Left hindlimb (tissue), 1 donor: ENCODE data around the gene RAP1GAP.
"Not testable (repeated sequence)": the region's sequence is repeated elsewhere in the genome, so short reads cannot be mapped to it uniquely, and the experiment has no call there.

Experiments
- DNase-seq: peaks from one replicate; pipeline ENCODE4 v3.0.0-alpha.2; 2018

Gene RAP1GAP

GRCh38 chr1:21568006-21568746, 101.0 kb downstream of the RAP1GAP start:
- no peak for DNase-seq

- DNase-seq = peak; percentile 73
These were observed 101.7 kb downstream of the RAP1GAP start for GRCh38 chr1:21567241-21568005.

- not testable (repeated sequence) for DNase-seq
These were observed 102.8 kb downstream of the RAP1GAP start for GRCh38 chr1:21566361-21566760.

GRCh38 chr1:21565285-21565684, 103.9 kb downstream of the RAP1GAP start:
- DNase-seq = no peak

GRCh38 chr1:21564521-21565095, 104.5 kb downstream of the RAP1GAP start:
- DNase-seq = no peak

- no peak for DNase-seq
These were observed 105.2 kb downstream of the RAP1GAP start for GRCh38 chr1:21563971-21564370.

- no peak for DNase-seq
These were observed 106.3 kb downstream of the RAP1GAP start for GRCh38 chr1:21562896-21563295.

GRCh38 chr1:21560916-21561638, 108.1 kb downstream of the RAP1GAP start:
- no peak for DNase-seq

GRCh38 chr1:21559788-21560567, 109.2 kb downstream of the RAP1GAP start:
- DNase-seq = no peak

- no peak for DNase-seq
These were observed 115.8 kb downstream of the RAP1GAP start for GRCh38 chr1:21553116-21553926.

- no peak for DNase-seq
These were observed 116.4 kb downstream of the RAP1GAP start for GRCh38 chr1:21552715-21553114.

- DNase-seq = no peak
These were observed 118.2 kb downstream of the RAP1GAP start for GRCh38 chr1:21550866-21551475.

- no peak for DNase-seq
These were observed 119.1 kb downstream of the RAP1GAP start for GRCh38 chr1:21550097-21550496.

GRCh38 chr1:21547876-21548275, 121.3 kb downstream of the RAP1GAP start:
- no peak for DNase-seq
